Fibroblast of mammary gland (primary cell): ENCODE measurements around the gene CACNA1C.

Source experiments
- DNase-seq: peaks from one replicate; pipeline ENCODE4 v3.0.0-alpha.2; 2010; ENCODE audit warnings: low read depth
- H3K4me3 ChIP-seq: 2 replicates; pipeline ENCODE4 v1.5.1; 2011; ENCODE audit warnings: low read depth, mild to moderate bottlenecking, low read length, moderate library complexity; ENCODE audit not compliant: control insufficient read depth
- TF ChIP-seq, protein P1 (sequence below): conservative IDR thresholded peaks from 2 replicates; pipeline ENCODE4 v1.5.1; 2011; ENCODE audit warnings: low read depth, low read length, inconsistent platforms; ENCODE audit not compliant: control insufficient read depth, insufficient read depth

The CACNA1C gene

GRCh38 chr12:2212537-2212936 is 159.8 kb downstream of the CACNA1C start:
- no peak overlapping the region for H3K4me3 ChIP-seq
- TF ChIP-seq, protein P1, sequence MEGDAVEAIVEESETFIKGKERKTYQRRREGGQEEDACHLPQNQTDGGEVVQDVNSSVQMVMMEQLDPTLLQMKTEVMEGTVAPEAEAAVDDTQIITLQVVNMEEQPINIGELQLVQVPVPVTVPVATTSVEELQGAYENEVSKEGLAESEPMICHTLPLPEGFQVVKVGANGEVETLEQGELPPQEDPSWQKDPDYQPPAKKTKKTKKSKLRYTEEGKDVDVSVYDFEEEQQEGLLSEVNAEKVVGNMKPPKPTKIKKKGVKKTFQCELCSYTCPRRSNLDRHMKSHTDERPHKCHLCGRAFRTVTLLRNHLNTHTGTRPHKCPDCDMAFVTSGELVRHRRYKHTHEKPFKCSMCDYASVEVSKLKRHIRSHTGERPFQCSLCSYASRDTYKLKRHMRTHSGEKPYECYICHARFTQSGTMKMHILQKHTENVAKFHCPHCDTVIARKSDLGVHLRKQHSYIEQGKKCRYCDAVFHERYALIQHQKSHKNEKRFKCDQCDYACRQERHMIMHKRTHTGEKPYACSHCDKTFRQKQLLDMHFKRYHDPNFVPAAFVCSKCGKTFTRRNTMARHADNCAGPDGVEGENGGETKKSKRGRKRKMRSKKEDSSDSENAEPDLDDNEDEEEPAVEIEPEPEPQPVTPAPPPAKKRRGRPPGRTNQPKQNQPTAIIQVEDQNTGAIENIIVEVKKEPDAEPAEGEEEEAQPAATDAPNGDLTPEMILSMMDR: no peak
- DNase-seq: no peak

GRCh38 chr12:2212971-2213869 is 160.4 kb downstream of the CACNA1C start:
- H3K4me3 ChIP-seq: no peak overlapping the region
- TF ChIP-seq, protein P1: no peak
- DNase-seq: no peak

GRCh38 chr12:2214411-2214810 is 161.6 kb downstream of the CACNA1C start:
- TF ChIP-seq, protein P1: no peak
- peak; percentile 23 for DNase-seq
- H3K4me3 ChIP-seq: no peak overlapping the region

GRCh38 chr12:2215709-2216560 is 163.1 kb downstream of the CACNA1C start:
- H3K4me3 ChIP-seq: no peak overlapping the region
- TF ChIP-seq, protein P1: no peak
- DNase-seq: peak; percentile 31

- H3K4me3 ChIP-seq: no peak overlapping the region
- no peak for DNase-seq
- TF ChIP-seq, protein P1: no peak
Measured at GRCh38 chr12:2218706-2219105, 165.9 kb downstream of the CACNA1C start.

GRCh38 chr12:2221030-2221621 is 168.3 kb downstream of the CACNA1C start:
- TF ChIP-seq, protein P1: no peak
- no peak overlapping the region for H3K4me3 ChIP-seq
- DNase-seq: no peak
